ENCODE measurements around the gene CREB5. TPM values are rescaled to one million over a fixed set of nuclear protein-coding genes. Genes with fewer than 3 reads are reported as not detected.

The CREB5 gene
- total RNA-seq, 1 experiment from 2014 or later: 2.1 TPM

DNA sequence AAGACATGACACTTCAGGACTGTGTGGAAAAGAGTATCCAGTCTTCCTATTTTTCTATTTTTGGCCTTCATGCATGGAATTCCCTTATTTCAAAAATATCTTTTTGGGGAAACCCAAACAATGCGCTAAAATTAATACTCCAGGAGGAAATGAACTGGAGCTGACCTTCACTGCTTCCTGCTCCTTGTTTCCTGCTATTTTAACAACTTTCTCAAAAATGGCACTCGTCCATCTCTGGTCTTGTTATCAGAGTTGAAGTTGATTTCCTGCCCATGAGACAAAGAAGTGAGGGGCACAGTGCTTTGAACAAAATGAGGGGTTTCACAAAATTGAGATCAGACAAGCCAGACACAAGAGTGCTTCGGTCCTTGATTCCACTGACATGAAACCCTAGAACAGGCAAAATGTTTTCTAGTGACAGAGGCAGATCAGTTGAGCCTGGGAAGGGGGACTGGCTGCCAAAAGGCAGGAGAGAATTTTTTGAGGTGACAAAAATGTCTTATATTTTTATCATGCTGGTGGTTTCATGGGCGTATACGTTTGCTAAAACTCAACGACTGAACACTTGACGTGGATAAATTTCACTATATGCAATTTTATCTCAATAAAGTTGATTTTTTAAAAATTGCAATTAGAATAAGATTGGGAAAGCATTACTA, 193.2 kb downstream of the CREB5 start:
- ChIA-PET POLR2A (ENCODE audit: unreplicated experiment) (no interaction called here), CTCF (no interaction called here)
- Histone ChIP-seq H3K4me3 (no peak overlapping the region), H3K36me3 (ENCODE audit: low read depth) (no peaks in the 10 kb centered on the region), H3K9me2 (ENCODE audit: insufficient read depth) (no peaks in the 10 kb centered on the region), H3K79me2 (ENCODE audit: low read depth) (no peaks in the 10 kb centered on the region), H3K4me1 (replicated peaks; ENCODE audit: insufficient read depth) (peaks cover 19% of the 10 kb centered on the region), H4K20me1 (ENCODE audit: insufficient read depth) (no peaks in the 10 kb centered on the region), H2AFZ (no peak overlapping the region), H3K27me3 (ENCODE audit: insufficient read depth, low read depth) (no peaks in the 10 kb centered on the region), H3K27ac (no peak overlapping the region), H3K4me2 (no peak overlapping the region), H3K9me3 (ENCODE audit: insufficient read depth, low read depth) (peaks cover 13% of the 10 kb centered on the region; the same call in 1 of the 2 replicates), H3F3A (ENCODE audit: insufficient read depth, low read depth) (no peaks in the 10 kb centered on the region)
- intact Hi-C loops (cut with micrococcal nuclease; ENCODE audit: unreplicated experiment): no loop called here
- no TSS peak for BruUV-seq (replicated peaks)
- no peak for DNase-seq
- TF ChIP-seq, protein P1, sequence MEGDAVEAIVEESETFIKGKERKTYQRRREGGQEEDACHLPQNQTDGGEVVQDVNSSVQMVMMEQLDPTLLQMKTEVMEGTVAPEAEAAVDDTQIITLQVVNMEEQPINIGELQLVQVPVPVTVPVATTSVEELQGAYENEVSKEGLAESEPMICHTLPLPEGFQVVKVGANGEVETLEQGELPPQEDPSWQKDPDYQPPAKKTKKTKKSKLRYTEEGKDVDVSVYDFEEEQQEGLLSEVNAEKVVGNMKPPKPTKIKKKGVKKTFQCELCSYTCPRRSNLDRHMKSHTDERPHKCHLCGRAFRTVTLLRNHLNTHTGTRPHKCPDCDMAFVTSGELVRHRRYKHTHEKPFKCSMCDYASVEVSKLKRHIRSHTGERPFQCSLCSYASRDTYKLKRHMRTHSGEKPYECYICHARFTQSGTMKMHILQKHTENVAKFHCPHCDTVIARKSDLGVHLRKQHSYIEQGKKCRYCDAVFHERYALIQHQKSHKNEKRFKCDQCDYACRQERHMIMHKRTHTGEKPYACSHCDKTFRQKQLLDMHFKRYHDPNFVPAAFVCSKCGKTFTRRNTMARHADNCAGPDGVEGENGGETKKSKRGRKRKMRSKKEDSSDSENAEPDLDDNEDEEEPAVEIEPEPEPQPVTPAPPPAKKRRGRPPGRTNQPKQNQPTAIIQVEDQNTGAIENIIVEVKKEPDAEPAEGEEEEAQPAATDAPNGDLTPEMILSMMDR (conservative IDR thresholded peaks at IDR 0.05): no peak
- TF ChIP-seq EZH2 (IDR thresholded peaks at IDR 0.05; ENCODE audit: low read depth): no peak

DNA sequence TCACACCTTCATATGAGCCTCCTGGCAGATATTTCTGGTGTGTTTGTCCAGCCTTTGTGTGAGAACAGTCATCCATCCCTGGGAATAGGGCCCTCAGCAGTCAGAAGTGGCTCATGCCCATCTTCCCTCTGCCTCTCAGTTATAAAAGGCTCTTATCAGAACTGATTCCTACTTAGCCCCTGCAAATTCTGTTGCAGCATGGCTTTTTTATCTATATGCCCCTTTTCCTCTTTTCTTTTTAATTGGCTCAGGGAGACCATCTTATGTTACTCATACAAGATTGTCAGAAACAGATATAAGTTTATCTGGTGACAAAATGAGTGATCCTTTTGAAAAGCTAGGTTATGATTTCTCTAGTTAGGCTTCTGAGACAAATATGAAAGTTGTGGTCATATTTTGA, 194.1 kb downstream of the CREB5 start:
- POLR2A ChIA-PET (ENCODE audit: unreplicated experiment): no interaction called here
- TF ChIP-seq, protein P1 (conservative IDR thresholded peaks at IDR 0.05): no peak
- no peak for TF ChIP-seq EZH2 (IDR thresholded peaks at IDR 0.05; ENCODE audit: low read depth)

DNA sequence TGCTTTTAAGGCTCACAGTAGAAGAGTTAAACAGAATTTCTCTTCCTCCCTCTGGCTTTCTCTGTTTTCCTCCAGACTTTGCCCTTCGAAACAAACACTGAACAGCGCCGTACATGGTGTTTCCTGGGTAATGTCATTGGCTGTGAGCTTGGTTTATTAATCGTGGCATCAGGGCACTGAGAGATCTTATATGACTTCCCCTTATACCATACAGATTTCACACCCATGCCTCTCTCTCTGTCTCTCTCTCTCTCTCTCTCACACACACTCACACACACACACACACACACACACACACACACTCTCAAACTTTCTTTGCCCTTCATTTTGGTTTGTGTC, 195.5 kb downstream of the CREB5 start:
- Histone ChIP-seq H3F3A (ENCODE audit: insufficient read depth, low read depth) (peaks cover 14% of the 10 kb centered on the region), H4K20me1 (ENCODE audit: insufficient read depth) (no peaks in the 10 kb centered on the region), H3K27ac (no peak overlapping the region), H3K9me3 (ENCODE audit: insufficient read depth, low read depth) (peaks cover 10% of the 10 kb centered on the region), H3K4me3 (no peak overlapping the region), H3K27me3 (ENCODE audit: insufficient read depth, low read depth) (no peaks in the 10 kb centered on the region), H2AFZ (no peak overlapping the region), H3K79me2 (ENCODE audit: low read depth) (no peaks in the 10 kb centered on the region), H3K9me2 (ENCODE audit: insufficient read depth) (no peaks in the 10 kb centered on the region), H3K4me2 (no peak overlapping the region), H3K4me1 (replicated peaks; ENCODE audit: insufficient read depth) (peaks cover 41% of the 10 kb centered on the region), H3K36me3 (ENCODE audit: low read depth) (no peaks in the 10 kb centered on the region)
- DNase-seq: no peak
- intact Hi-C loops (cut with micrococcal nuclease; ENCODE audit: unreplicated experiment): no loop called here
- ChIA-PET CTCF (interaction anchor here (0.7 kb wide), 1 partner anchor 107 kb away, joined by 5 read pairs; no protein-coding TSS in a partner anchor), POLR2A (ENCODE audit: unreplicated experiment) (no interaction called here)
- BruUV-seq (replicated peaks): no TSS peak
- TF ChIP-seq EZH2 (IDR thresholded peaks at IDR 0.05; ENCODE audit: low read depth): no peak
- TF ChIP-seq, protein P1 (conservative IDR thresholded peaks at IDR 0.05): no peak

More for the DNA sequence above, 194.1 kb downstream of the CREB5 start:
- H3K36me3 ChIP-seq (ENCODE audit: low read depth): no peaks in the 10 kb centered on the region
- H3K4me1 ChIP-seq (replicated peaks; ENCODE audit: insufficient read depth): peaks cover 27% of the 10 kb centered on the region
- no peak for DNase-seq
- CTCF ChIA-PET: no interaction called here
- H3K4me2 ChIP-seq: no peak overlapping the region
- no peak overlapping the region for H2AFZ ChIP-seq
- no peak overlapping the region for H3K4me3 ChIP-seq
- no peaks in the 10 kb centered on the region for H3K9me2 ChIP-seq (ENCODE audit: insufficient read depth)
- no peaks in the 10 kb centered on the region for H3K79me2 ChIP-seq (ENCODE audit: low read depth)
- no peak overlapping the region for H3K27ac ChIP-seq
- H3K27me3 ChIP-seq (ENCODE audit: insufficient read depth, low read depth): no peaks in the 10 kb centered on the region
- peaks cover 5% of the 10 kb centered on the region; the same call in 1 of the 2 replicates for H3F3A ChIP-seq (ENCODE audit: insufficient read depth, low read depth)
- peaks cover 13% of the 10 kb centered on the region; the same call in 1 of the 2 replicates for H3K9me3 ChIP-seq (ENCODE audit: insufficient read depth, low read depth)
- no peaks in the 10 kb centered on the region for H4K20me1 ChIP-seq (ENCODE audit: insufficient read depth)
- intact Hi-C loops (cut with micrococcal nuclease; ENCODE audit: unreplicated experiment): no loop called here
- BruUV-seq (replicated peaks): no TSS peak
